ENCODE results near the gene ZNF205. TPM values are rescaled to one million over a fixed set of nuclear protein-coding genes. Genes with fewer than 3 reads are reported as not detected.

ZNF205 gene
- total RNA-seq, 1 donor from 2014 or later: 15.4 TPM

DNA sequence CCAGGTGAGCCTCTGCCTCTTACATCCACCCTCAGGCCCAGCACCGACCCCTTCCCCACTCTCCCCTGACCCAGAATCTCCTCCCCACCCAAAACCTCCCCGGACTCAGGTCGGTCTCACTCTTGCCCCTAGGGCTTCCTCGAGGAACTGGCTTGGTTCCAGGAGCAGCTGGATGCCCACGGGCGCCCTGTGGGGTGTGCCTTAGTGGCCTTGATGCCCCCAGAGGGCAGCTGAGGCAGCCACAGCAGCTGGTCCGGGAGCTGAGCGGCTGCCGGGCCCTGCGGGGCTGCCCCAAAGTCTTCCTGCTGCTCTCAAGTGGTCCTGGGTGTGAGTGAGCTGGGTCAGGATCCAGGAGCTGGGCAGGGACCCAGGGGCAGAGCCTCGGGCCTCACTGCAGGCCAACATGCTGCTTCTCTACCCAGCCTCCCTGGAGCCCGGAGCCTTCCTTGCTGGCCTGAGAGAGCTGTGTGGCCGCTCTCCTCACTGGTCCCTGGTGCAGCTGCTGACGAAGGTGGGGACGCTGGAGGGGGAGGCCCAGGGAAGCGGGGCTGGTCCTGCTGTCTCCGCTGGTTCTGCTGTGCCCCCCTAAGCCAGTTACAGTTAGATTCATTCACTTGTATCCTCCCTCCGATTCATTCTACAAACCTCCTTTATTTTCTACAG lies 32.1 kb downstream of the ZNF205 start:
- H3K4me3 Mint-ChIP-seq (ENCODE audit: unreplicated experiment): no peak overlapping the region
- H3K27ac ChIP-seq (ENCODE audit: low read depth, low read length): no peak overlapping the region
- H3K9me3 ChIP-seq (ENCODE audit: insufficient read depth, low read depth, low read length): no peaks in the 10 kb centered on the region
- no peak overlapping the region for H2AFZ ChIP-seq (ENCODE audit: low read depth, low read length)
- no peak overlapping the region for H3K27ac Mint-ChIP-seq (ENCODE audit: unreplicated experiment)
- peaks cover 2% of the 10 kb centered on the region for H3K4me1 ChIP-seq (ENCODE audit: insufficient read depth, low read length)
- no peak overlapping the region for H3K4me3 ChIP-seq (ENCODE audit: insufficient read depth, low read depth, low read length)
- H3K27me3 Mint-ChIP-seq (ENCODE audit: low read depth, unreplicated experiment): peaks cover 7% of the 10 kb centered on the region
- H3K36me3 Mint-ChIP-seq (ENCODE audit: low read depth, unreplicated experiment): peaks cover 14% of the 10 kb centered on the region
- no peak for DNase-seq (ENCODE audit: low read depth)
- no peaks in the 10 kb centered on the region for H3K36me3 ChIP-seq (ENCODE audit: insufficient read depth, low read length)
- H3K9ac ChIP-seq (ENCODE audit: low read length): no peak overlapping the region
- H3K27me3 ChIP-seq (ENCODE audit: insufficient read depth, low read length): no peaks in the 10 kb centered on the region
- no peak overlapping the region for H3K4me2 ChIP-seq (ENCODE audit: low read length)
- H3K4me1 Mint-ChIP-seq (ENCODE audit: low read depth, unreplicated experiment): peaks cover 7% of the 10 kb centered on the region
- no peak for FAIRE-seq
- no peak for TF ChIP-seq EZH2 (IDR thresholded peaks at IDR 0.05; ENCODE audit: insufficient read depth, low read length)
- TF ChIP-seq, protein P1, sequence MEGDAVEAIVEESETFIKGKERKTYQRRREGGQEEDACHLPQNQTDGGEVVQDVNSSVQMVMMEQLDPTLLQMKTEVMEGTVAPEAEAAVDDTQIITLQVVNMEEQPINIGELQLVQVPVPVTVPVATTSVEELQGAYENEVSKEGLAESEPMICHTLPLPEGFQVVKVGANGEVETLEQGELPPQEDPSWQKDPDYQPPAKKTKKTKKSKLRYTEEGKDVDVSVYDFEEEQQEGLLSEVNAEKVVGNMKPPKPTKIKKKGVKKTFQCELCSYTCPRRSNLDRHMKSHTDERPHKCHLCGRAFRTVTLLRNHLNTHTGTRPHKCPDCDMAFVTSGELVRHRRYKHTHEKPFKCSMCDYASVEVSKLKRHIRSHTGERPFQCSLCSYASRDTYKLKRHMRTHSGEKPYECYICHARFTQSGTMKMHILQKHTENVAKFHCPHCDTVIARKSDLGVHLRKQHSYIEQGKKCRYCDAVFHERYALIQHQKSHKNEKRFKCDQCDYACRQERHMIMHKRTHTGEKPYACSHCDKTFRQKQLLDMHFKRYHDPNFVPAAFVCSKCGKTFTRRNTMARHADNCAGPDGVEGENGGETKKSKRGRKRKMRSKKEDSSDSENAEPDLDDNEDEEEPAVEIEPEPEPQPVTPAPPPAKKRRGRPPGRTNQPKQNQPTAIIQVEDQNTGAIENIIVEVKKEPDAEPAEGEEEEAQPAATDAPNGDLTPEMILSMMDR (IDR thresholded peaks at IDR 0.05; ENCODE audit: insufficient read depth, low read depth, low read length): no peak
- no peaks in the 10 kb centered on the region for H3K79me2 ChIP-seq (ENCODE audit: insufficient read depth, low read length)
- no peaks in the 10 kb centered on the region for H4K20me1 ChIP-seq (ENCODE audit: insufficient read depth, low read length)
- no peaks in the 10 kb centered on the region for H3K9me3 Mint-ChIP-seq (ENCODE audit: unreplicated experiment)

GRCh38 chr16:3145151-3145550 lies 32.8 kb downstream of the ZNF205 start:
- no peak for DNase-seq (ENCODE audit: low read depth)
- Histone ChIP-seq H3K36me3 (ENCODE audit: insufficient read depth, low read length) (no peaks in the 10 kb centered on the region), H3K4me3 (ENCODE audit: insufficient read depth, low read depth, low read length) (no peak overlapping the region), H3K79me2 (ENCODE audit: insufficient read depth, low read length) (no peaks in the 10 kb centered on the region), H3K4me2 (ENCODE audit: low read length) (no peak overlapping the region), H3K4me1 (ENCODE audit: insufficient read depth, low read length) (peaks cover 2% of the 10 kb centered on the region), H3K27ac (ENCODE audit: low read depth, low read length) (no peak overlapping the region), H2AFZ (ENCODE audit: low read depth, low read length) (no peak overlapping the region), H3K9me3 (ENCODE audit: insufficient read depth, low read depth, low read length) (no peaks in the 10 kb centered on the region), H4K20me1 (ENCODE audit: insufficient read depth, low read length) (no peaks in the 10 kb centered on the region), H3K9ac (ENCODE audit: low read length) (no peak overlapping the region), H3K27me3 (ENCODE audit: insufficient read depth, low read length) (no peaks in the 10 kb centered on the region)
- no peaks in the 10 kb centered on the region for H3K4me1 Mint-ChIP-seq (ENCODE audit: low read depth, unreplicated experiment)
- H3K9me3 Mint-ChIP-seq (ENCODE audit: unreplicated experiment): no peaks in the 10 kb centered on the region
- no peak overlapping the region for H3K4me3 Mint-ChIP-seq (ENCODE audit: unreplicated experiment)
- FAIRE-seq: no peak
- peaks cover 7% of the 10 kb centered on the region for H3K27me3 Mint-ChIP-seq (ENCODE audit: low read depth, unreplicated experiment)
- no peak for TF ChIP-seq EZH2 (IDR thresholded peaks at IDR 0.05; ENCODE audit: insufficient read depth, low read length)
- TF ChIP-seq, protein P1 (IDR thresholded peaks at IDR 0.05; ENCODE audit: insufficient read depth, low read depth, low read length): no peak
- no peak overlapping the region for H3K27ac Mint-ChIP-seq (ENCODE audit: unreplicated experiment)
- peaks cover 11% of the 10 kb centered on the region for H3K36me3 Mint-ChIP-seq (ENCODE audit: low read depth, unreplicated experiment)

DNA sequence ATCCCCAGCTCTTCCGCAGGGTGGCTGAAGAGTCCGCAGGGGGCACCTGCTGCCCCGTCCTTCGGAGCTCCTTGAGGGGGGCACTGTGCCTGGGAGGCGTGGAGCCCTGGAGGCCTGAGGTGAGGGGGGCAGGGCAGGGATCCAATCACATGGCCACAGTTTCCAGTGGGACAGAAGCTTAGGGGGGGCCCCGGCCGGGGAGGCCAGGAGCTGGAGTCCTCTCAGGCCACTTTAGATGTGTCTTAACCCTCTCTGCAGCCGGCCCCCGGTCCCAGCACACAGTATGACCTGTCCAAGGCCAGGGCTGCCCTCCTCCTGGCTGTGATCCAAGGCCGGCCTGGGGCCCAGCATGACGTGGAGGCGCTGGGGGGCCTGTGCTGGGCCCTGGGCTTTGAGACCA lies 33.3 kb downstream of the ZNF205 start:
- H3K9me3 Mint-ChIP-seq (ENCODE audit: unreplicated experiment): no peaks in the 10 kb centered on the region

More for the DNA sequence above, 33.3 kb downstream of the ZNF205 start:
- Histone ChIP-seq H2AFZ (ENCODE audit: low read depth, low read length) (no peak overlapping the region), H4K20me1 (ENCODE audit: insufficient read depth, low read length) (no peaks in the 10 kb centered on the region), H3K79me2 (ENCODE audit: insufficient read depth, low read length) (no peaks in the 10 kb centered on the region), H3K27me3 (ENCODE audit: insufficient read depth, low read length) (no peaks in the 10 kb centered on the region), H3K36me3 (ENCODE audit: insufficient read depth, low read length) (no peaks in the 10 kb centered on the region), H3K4me1 (ENCODE audit: insufficient read depth, low read length) (peaks cover 2% of the 10 kb centered on the region), H3K9ac (ENCODE audit: low read length) (no peak overlapping the region), H3K4me3 (ENCODE audit: insufficient read depth, low read depth, low read length) (no peak overlapping the region), H3K27ac (ENCODE audit: low read depth, low read length) (no peak overlapping the region), H3K9me3 (ENCODE audit: insufficient read depth, low read depth, low read length) (no peaks in the 10 kb centered on the region), H3K4me2 (ENCODE audit: low read length) (no peak overlapping the region)
- Mint-ChIP-seq H3K36me3 (ENCODE audit: low read depth, unreplicated experiment) (peaks cover 11% of the 10 kb centered on the region), H3K27me3 (ENCODE audit: low read depth, unreplicated experiment) (peaks cover 7% of the 10 kb centered on the region), H3K27ac (ENCODE audit: unreplicated experiment) (no peak overlapping the region), H3K4me1 (ENCODE audit: low read depth, unreplicated experiment) (no peaks in the 10 kb centered on the region), H3K4me3 (ENCODE audit: unreplicated experiment) (no peak overlapping the region)
- DNase-seq (ENCODE audit: low read depth): no peak
- no peak for FAIRE-seq
- TF ChIP-seq, protein P1 (IDR thresholded peaks at IDR 0.05; ENCODE audit: insufficient read depth, low read depth, low read length): no peak
- TF ChIP-seq EZH2 (IDR thresholded peaks at IDR 0.05; ENCODE audit: insufficient read depth, low read length): no peak
